ENCODE data around the gene OCLN.
"Not testable (repeated sequence)": the region's sequence is repeated elsewhere in the genome, so short reads cannot be mapped to it uniquely, and the experiment has no call there.

OCLN gene

GRCh38 chr5:69530561-69531405 is 38.2 kb downstream of the OCLN start:
- DNase-seq = peak; percentile 1

- DNase-seq = no peak
These were observed 38.8 kb downstream of the OCLN start for GRCh38 chr5:69531406-69531801.

GRCh38 chr5:69537911-69538310 is 45.3 kb downstream of the OCLN start:
- DNase-seq = not testable (repeated sequence)

GRCh38 chr5:69538735-69539134 is 46.1 kb downstream of the OCLN start:
- DNase-seq = not testable (repeated sequence)

- DNase-seq = not testable (repeated sequence)
These were observed 48.8 kb downstream of the OCLN start for GRCh38 chr5:69541347-69541746.

GRCh38 chr5:69542838-69543618 is 50.4 kb downstream of the OCLN start:
- not testable (repeated sequence) for DNase-seq

GRCh38 chr5:69544602-69545001 is 52.0 kb downstream of the OCLN start:
- not testable (repeated sequence) for DNase-seq

GRCh38 chr5:69559908-69560330 is 67.3 kb downstream of the OCLN start, which contains the start of gene GTF2H2C:
Gene GTF2H2C, plus strand, starts transcription at chr5:69560191. Its CDS starts 4,942 bp downstream, at chr5:69565133.
- DNase-seq = not testable (repeated sequence)

- not testable (repeated sequence) for DNase-seq
These were observed 68.2 kb downstream of the OCLN start for GRCh38 chr5:69560587-69561431.

- DNase-seq = not testable (repeated sequence)
These were observed 73.6 kb downstream of the OCLN start for GRCh38 chr5:69566172-69566571.

GRCh38 chr5:69568072-69568471 is 75.5 kb downstream of the OCLN start:
- not testable (repeated sequence) for DNase-seq

GRCh38 chr5:69583356-69583755 is 90.8 kb downstream of the OCLN start:
- DNase-seq = not testable (repeated sequence)

GRCh38 chr5:69596114-69596840 is 103.7 kb downstream of the OCLN start:
- not testable (repeated sequence) for DNase-seq

GRCh38 chr5:69601947-69602346 is 109.4 kb downstream of the OCLN start:
- DNase-seq = not testable (repeated sequence)

- not testable (repeated sequence) for DNase-seq
These were observed 114.2 kb downstream of the OCLN start for GRCh38 chr5:69606839-69607238.
